H1 (cell line): Measurements from ENCODE around the gene SLC16A9. TPM values are rescaled to one million over a fixed set of nuclear protein-coding genes. Genes with fewer than 3 reads are reported as not detected.

ENCODE experiments used
- CTCF ChIA-PET: fragments of 300-600 bp; sonication (Branson Sonifier 250); formaldehyde crosslinking; loops from one replicate; lab custom pipeline; 2021; ENCODE audit not compliant: partially characterized antibody; lab: Charles Lee
- POLR2A ChIA-PET: fragments of 300-600 bp; sonication (Branson Sonifier 250); formaldehyde crosslinking; loops from one replicate; lab custom pipeline; 2021; ENCODE audit warnings: inconsistent platforms; ENCODE audit not compliant: partially characterized antibody; lab: Charles Lee
- DNase-seq, 2 experiments: peaks; one replicate each; pipeline versions ENCODE4 v3.0.0 to v3.0.0-alpha.2; 2010 to 2022; ENCODE audit warnings: low spot score in 2 of 2, low read depth in 1 of 2, mixed read lengths in 1 of 2
- FAIRE-seq: peaks from 2 replicates; lab custom pipeline; 2011; peaks lifted over from hg19 to GRCh38; lab: Jason Lieb, UNC
- H2AFZ ChIP-seq: 2 replicates; pipeline ENCODE4 v1.8.1; 2012; ENCODE audit warnings: low read length, inconsistent platforms
- H2AK5ac ChIP-seq: 2 replicates; pipeline ENCODE4 v1.6.1; 2013; ENCODE audit warnings: low read depth, low read length
- H2BK120ac ChIP-seq: replicated peaks from 2 replicates; pipeline ENCODE3; 2013; ENCODE audit warnings: low read depth, low read length, inconsistent platforms
- H2BK12ac ChIP-seq: 2 replicates; pipeline ENCODE4 v1.6.1; 2013; ENCODE audit warnings: low read depth, low read length
- H2BK15ac ChIP-seq: 2 replicates; pipeline ENCODE4 v1.6.1; 2013; ENCODE audit warnings: low read length
- H2BK20ac ChIP-seq: 2 replicates; pipeline ENCODE4 v1.6.1; 2013; ENCODE audit warnings: low read length
- H2BK5ac ChIP-seq: 2 replicates; pipeline ENCODE4 v1.6.1; 2013; ENCODE audit warnings: low read depth, low read length
- H3K14ac ChIP-seq: 2 replicates; pipeline ENCODE4 v1.6.1; 2013; ENCODE audit warnings: inconsistent platforms; ENCODE audit not compliant: insufficient read length
- H3K18ac ChIP-seq: 2 replicates; pipeline ENCODE4 v1.6.1; 2013; ENCODE audit warnings: low read length; ENCODE audit errors: extremely low read depth
- H3K23ac ChIP-seq: 2 replicates; pipeline ENCODE4 v1.6.1; 2013; ENCODE audit warnings: inconsistent platforms; ENCODE audit not compliant: insufficient read length
- H3K23me2 ChIP-seq: 2 replicates; pipeline ENCODE4 v1.6.1; 2013; ENCODE audit warnings: low read depth, low read length
- H3K27ac ChIP-seq: 2 replicates; pipeline ENCODE4 v1.6.1; 2011; ENCODE audit warnings: low read depth, low read length, inconsistent platforms
- H3K27me3 ChIP-seq, 4 experiments: replicated peaks in 1 of 4; 1 replicate in 1 of 4; 2 replicates in 3 of 4; pipeline versions ENCODE4 v1.6.1 to v1.8.1; 2011 to 2013; ENCODE audit warnings: low read length in 3 of 4, mild to moderate bottlenecking in 3 of 4, inconsistent platforms in 2 of 4, mixed read lengths in 2 of 4, moderate library complexity in 1 of 4; ENCODE audit not compliant: control insufficient read depth in 3 of 4, insufficient read depth in 3 of 4; ENCODE audit errors: extremely low read depth in 1 of 4
- H3K36me3 ChIP-seq, 4 experiments: 2 replicates each; pipeline versions ENCODE4 v1.6.1 to v1.8.1; 2011 to 2013; ENCODE audit warnings: mild to moderate bottlenecking in 4 of 4, low read length in 3 of 4, moderate library complexity in 2 of 4, control low read depth in 1 of 4, inconsistent platforms in 1 of 4; ENCODE audit not compliant: insufficient read depth in 4 of 4, control insufficient read depth in 2 of 4
- H3K4ac ChIP-seq: replicated peaks from 2 replicates; pipeline ENCODE3; 2013; ENCODE audit warnings: low read length, low read depth, mixed read lengths, inconsistent platforms; ENCODE audit not compliant: insufficient read length
- H3K4me1 ChIP-seq, 4 experiments: replicated peaks in 1 of 4; 1 replicate in 1 of 4; 2 replicates in 3 of 4; pipeline versions ENCODE4 v1.6.1 to v1.8.1; 2011 to 2013; ENCODE audit warnings: low read length in 3 of 4, inconsistent platforms in 2 of 4, mixed read lengths in 1 of 4; ENCODE audit not compliant: insufficient read depth in 4 of 4, control insufficient read depth in 3 of 4
- H3K4me2 ChIP-seq, 2 experiments: 2 replicates each; pipeline versions ENCODE4 v1.6.1 to v1.8.1; 2011 to 2013; ENCODE audit warnings: low read depth in 2 of 2, low read length in 2 of 2, control low read depth in 1 of 2, inconsistent platforms in 1 of 2, mild to moderate bottlenecking in 1 of 2; ENCODE audit not compliant: insufficient read depth in 1 of 2
- H3K4me3 ChIP-seq, 4 experiments: fragments of 200-600, 300-600 bp in 1 of 4; sonication (generic), shearing (Covaris generic), sonication (Bioruptor Twin) in 1 of 4; 2 replicates each; pipeline versions ENCODE4 v1.5.1 to v1.8.1; 2011 to 2016; ENCODE audit warnings: low read length in 4 of 4, low read depth in 3 of 4, control low read depth in 2 of 4, inconsistent platforms in 2 of 4, mild to moderate bottlenecking in 2 of 4, mixed read lengths in 1 of 4, moderate library complexity in 1 of 4; ENCODE audit not compliant: insufficient read depth in 2 of 4; ENCODE audit errors: extremely low read depth in 1 of 4
- H3K56ac ChIP-seq: replicated peaks from 2 replicates; pipeline ENCODE3; 2013; ENCODE audit warnings: low read depth, mild to moderate bottlenecking, mixed read lengths, low read length, inconsistent platforms; ENCODE audit not compliant: insufficient read length
- H3K79me1 ChIP-seq: 2 replicates; pipeline ENCODE4 v1.6.1; 2013; ENCODE audit warnings: low read depth, low read length, control low read depth
- H3K79me2 ChIP-seq, 2 experiments: 2 replicates each; pipeline versions ENCODE4 v1.6.1 to v1.8.1; 2012 to 2013; ENCODE audit warnings: low read length in 2 of 2, mild to moderate bottlenecking in 2 of 2, inconsistent platforms in 1 of 2; ENCODE audit not compliant: insufficient read depth in 2 of 2, control insufficient read depth in 1 of 2
- H3K9ac ChIP-seq, 4 experiments: replicated peaks in 1 of 4; 1 replicate in 1 of 4; 2 replicates in 3 of 4; pipeline versions ENCODE4 v1.6.1 to v1.8.1; 2011 to 2013; ENCODE audit warnings: low read depth in 3 of 4, low read length in 3 of 4, control low read depth in 2 of 4, mild to moderate bottlenecking in 2 of 4, moderate library complexity in 2 of 4, inconsistent platforms in 1 of 4; ENCODE audit errors: extremely low read depth in 1 of 4
- H3K9me3 ChIP-seq, 2 experiments: 2 replicates each; pipeline versions ENCODE4 v1.6.1 to v1.8.1; 2012 to 2013; ENCODE audit warnings: mild to moderate bottlenecking in 2 of 2, moderate library complexity in 2 of 2, control low read depth in 1 of 2, inconsistent platforms in 1 of 2, low read depth in 1 of 2, low read length in 1 of 2, mixed read lengths in 1 of 2; ENCODE audit not compliant: insufficient read depth in 2 of 2
- H4K20me1 ChIP-seq, 2 experiments: replicated peaks in 1 of 2; 2 replicates each; pipeline versions ENCODE3 to v1.8.1; 2011 to 2013; ENCODE audit warnings: inconsistent platforms in 2 of 2, low read length in 2 of 2, mild to moderate bottlenecking in 1 of 2; ENCODE audit not compliant: insufficient read depth in 2 of 2, control insufficient read depth in 1 of 2
- H4K5ac ChIP-seq: 2 replicates; pipeline ENCODE4 v1.6.1; 2013; ENCODE audit warnings: low read length, low read depth, mixed read lengths, inconsistent platforms; ENCODE audit not compliant: insufficient read length
- H4K8ac ChIP-seq: 2 replicates; pipeline ENCODE4 v1.8.0; 2013; ENCODE audit warnings: mild to moderate bottlenecking, moderate library complexity, low read length, inconsistent platforms; ENCODE audit not compliant: insufficient read depth; ENCODE audit errors: extremely low read depth
- H4K91ac ChIP-seq: replicated peaks from 2 replicates; pipeline ENCODE3; 2013; ENCODE audit warnings: low read length, mixed read lengths, inconsistent platforms; ENCODE audit not compliant: insufficient read length
- BACH1 ChIP-seq: IDR thresholded peaks from 2 replicates; pipeline ENCODE4 v1.6.1; 2012; ENCODE audit warnings: low read length, improper control_type of control experiment
- BRCA1 ChIP-seq: IDR thresholded peaks from 2 replicates; pipeline ENCODE4 v1.6.1; 2012; ENCODE audit warnings: low read depth, low read length, improper control_type of control experiment
- EGR1 ChIP-seq: IDR thresholded peaks from 2 replicates; pipeline ENCODE4 v1.6.1; 2011; ENCODE audit warnings: low read depth, low read length, borderline replicate concordance
- KDM1A ChIP-seq: fragments of 200-600, 300-600 bp; sonication (generic); IDR thresholded peaks from 2 replicates; pipeline ENCODE4 v1.7.1; 2016; ENCODE audit warnings: mild to moderate bottlenecking, low read length, borderline replicate concordance
- RAD21 ChIP-seq, 2 experiments: IDR thresholded peaks in 1 of 2; conservative IDR thresholded peaks in 1 of 2; 2 replicates each; pipeline ENCODE4 v1.6.1; 2011; ENCODE audit warnings: low read depth in 2 of 2, low read length in 2 of 2, improper control_type of control experiment in 1 of 2, inconsistent platforms in 1 of 2, mild to moderate bottlenecking in 1 of 2, moderate library complexity in 1 of 2
- SP2 ChIP-seq: IDR thresholded peaks from 2 replicates; pipeline ENCODE4 v1.6.1; 2012; ENCODE audit warnings: mild to moderate bottlenecking, low read length, inconsistent platforms
- SRF ChIP-seq: IDR thresholded peaks from 2 replicates; pipeline ENCODE4 v1.6.1; 2011; ENCODE audit warnings: mild to moderate bottlenecking, low read depth, low read length, moderate library complexity
- SUZ12 ChIP-seq: fragments of 200-600 bp; sonication (generic); IDR thresholded peaks from 2 replicates; pipeline ENCODE4 v1.6.1; 2012; ENCODE audit warnings: mild to moderate bottlenecking, inconsistent platforms, low read length, moderate library complexity, mixed read lengths
- TBP ChIP-seq: IDR thresholded peaks from 2 replicates; pipeline ENCODE4 v1.6.1; 2011; ENCODE audit warnings: low read depth, low read length, improper control_type of control experiment
- USF2 ChIP-seq: IDR thresholded peaks from 2 replicates; pipeline ENCODE4 v1.6.1; 2011; ENCODE audit warnings: low read length, improper control_type of control experiment
- WGBS, 2 experiments: shearing (Covaris generic) in 1 of 2; methylation state at CpG; one replicate each; pipeline versions ENCODE4 v1.1.6 to v1.1.7; 2013 to 2015; ENCODE audit warnings: low lambda C conversion rate in 2 of 2, mixed read lengths in 2 of 2, inconsistent platforms in 1 of 2, low coverage in 1 of 2, missing lambda C conversion rate in 1 of 2; ENCODE audit not compliant: insufficient replicate concordance in 2 of 2, insufficient coverage in 1 of 2, insufficient read length in 1 of 2; ENCODE audit errors: extremely low coverage in 1 of 2, missing lambda C conversion rate in 1 of 2; 5-methylcytosine and 5-hydroxymethylcytosine counted together
- polyA plus RNA-seq, 7 experiments: library from polyadenylated mRNA; depleted of rRNA in 3 of 7; stranded (reverse) in 5 of 7; unstranded in 2 of 7; fragments of >200 nt in 5 of 7; fragments of 200-250 nt in 2 of 7; gene quantifications; 1 replicate in 5 of 7; 2 replicates in 1 of 7; 4 replicates in 1 of 7; pipeline versions ENCODE4 v1.2.1 to v1.2.3, GENCODE V29; 2011 to 2013; ENCODE audit warnings: missing spikeins in 2 of 7, mixed read lengths in 2 of 7
- total RNA-seq: library from RNA; stranded (reverse); fragmentation: NEBNext Ultra II Directional; extraction: Animal tissue kit (Norgen Biotek cat#: 25700); gene quantifications from 2 replicates; pipeline ENCODE4 v1.2.1, GENCODE V29; 2021
- TF ChIP-seq, protein P1 (sequence below): IDR thresholded peaks from 2 replicates; pipeline ENCODE4 v1.6.1; 2011; ENCODE audit warnings: low read depth, mild to moderate bottlenecking, low read length; ENCODE audit not compliant: insufficient read depth

SLC16A9 gene
- total and polyA plus RNA-seq, 2 of the 8 experiments (the other 6 are each of a cell fraction or from before 2014, with no cell fraction given) = 11.2 to 20.5 TPM

GRCh38 chr10:59713196-59713821 is 3.7 kb upstream of the SLC16A9 start:
- no peak overlapping the region for H2BK20ac ChIP-seq
- no peak for TF ChIP-seq SRF
- TF ChIP-seq SUZ12 = no peak
- TF ChIP-seq BACH1 = no peak
- no peak for TF ChIP-seq BRCA1
- TF ChIP-seq EGR1 = no peak
- TF ChIP-seq, protein P1, sequence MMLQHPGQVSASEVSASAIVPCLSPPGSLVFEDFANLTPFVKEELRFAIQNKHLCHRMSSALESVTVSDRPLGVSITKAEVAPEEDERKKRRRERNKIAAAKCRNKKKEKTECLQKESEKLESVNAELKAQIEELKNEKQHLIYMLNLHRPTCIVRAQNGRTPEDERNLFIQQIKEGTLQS = no peak
- no peak for TF ChIP-seq SP2
- TF ChIP-seq RAD21 (IDR thresholded peaks at IDR 0.05 in 1 of 2, conservative IDR thresholded peaks at IDR 0.05 in 1 of 2; ENCODE audit: low read depth in 2 of 2, low read length in 2 of 2) = no peak
- TF ChIP-seq TBP = no peak
- TF ChIP-seq KDM1A = no peak
- TF ChIP-seq USF2 = no peak

More at GRCh38 chr10:59713196-59713821, 3.7 kb upstream of the SLC16A9 start:
- Histone ChIP-seq H3K79me2 (peaks cover 0 to 2% of the 10 kb centered on the region in 2 experiments; a peak in 1 of 4 replicates), H3K27me3 (peaks cover 0 to 15% (median 8%) of the 10 kb centered on the region in 4 experiments; a peak in 5 of 7 replicates), H3K36me3 (no peaks in the 10 kb centered on the region), H2BK15ac (no peak overlapping the region), H3K18ac (no peak overlapping the region), H3K4me3 (no peak overlapping the region), H3K4me2 (no peak overlapping the region), H3K27ac (no peak overlapping the region), H4K91ac (no peak overlapping the region), H4K8ac (no peak overlapping the region), H2BK12ac (no peak overlapping the region), H3K4me1 (peaks cover 0 to 5% (median 5%) of the 10 kb centered on the region in 4 experiments; a peak in 4 of 7 replicates), H2BK5ac (no peak overlapping the region), H4K20me1 (no peaks in the 10 kb centered on the region), H4K5ac (no peak overlapping the region), H3K23ac (no peak overlapping the region), H3K9ac (no peak overlapping the region), H3K14ac (no peak overlapping the region), H3K23me2 (peaks cover 15% of the 10 kb centered on the region; the same call in 1 of the 2 replicates), H2BK120ac (no peak overlapping the region), H3K4ac (no peak overlapping the region), H3K56ac (no peak overlapping the region), H2AFZ (no peak overlapping the region), H3K9me3 (no peaks in the 10 kb centered on the region; a peak in 1 of 4 replicates), H3K79me1 (no peaks in the 10 kb centered on the region), H2AK5ac (no peak overlapping the region)
- CTCF ChIA-PET = interaction anchor here (0.7 to 1.9 kb wide), 5 partner anchors 12 to 159 kb away, joined by 3 to 7 read pairs (median 3); no protein-coding TSS in a partner anchor
- FAIRE-seq = no peak
- WGBS, 2 experiments = 87% methylated on average over 7 of the region's 7 CpGs; no CpG with 5 or more reads in 1 of the 2 experiments
- no peak for DNase-seq
- POLR2A ChIA-PET = interaction anchor here (5.6 kb wide), 1 partner anchor 12 kb away, joined by 27 read pairs; no protein-coding TSS in a partner anchor
